Activated T-cell treated with anti-CD3 and anti-CD28 coated beads, Interleukin-2, amount 50 U/mL, for 72 hours (primary cell): ENCODE data around the gene ITGAX. TPM values are rescaled to one million over a fixed set of nuclear protein-coding genes. Genes with fewer than 3 reads are reported as not detected.
A peak's percentile ranks its signal among the peaks of the same experiment; 100 is the strongest.

Source experiments
- ATAC-seq, 2 donors: fragments of 150-1000 bp; cut with Tn5 transposase; replicated peaks in 1 of 2; 2 replicates each; pipeline ENCODE4 v1.10.0; 2021; ENCODE audit warnings: moderate library complexity in 2 of 2, mild to moderate bottlenecking in 1 of 2
- DNase-seq, 2 donors: peaks; one replicate each; pipeline ENCODE4 v3.0.0; 2021 to 2022; ENCODE audit warnings: mixed read lengths in 1 of 2
- H3K27ac Mint-ChIP-seq: one replicate; pipeline ENCODE4 v1.8.0; 2022; ENCODE audit warnings: mild to moderate bottlenecking, moderate library complexity, mixed read lengths
- H3K27me3 Mint-ChIP-seq: one replicate; pipeline ENCODE4 v1.8.0; 2022; ENCODE audit warnings: low read depth, mixed read lengths
- H3K36me3 Mint-ChIP-seq, 2 donors: one replicate each; pipeline ENCODE4 v1.8.0; 2022; ENCODE audit warnings: mixed read lengths in 2 of 2, mild to moderate bottlenecking in 1 of 2; ENCODE audit not compliant: insufficient read depth in 2 of 2
- H3K4me1 Mint-ChIP-seq: one replicate; pipeline ENCODE4 v1.8.0; 2022; ENCODE audit warnings: low read depth, mixed read lengths
- H3K4me3 Mint-ChIP-seq, 2 donors: one replicate each; pipeline ENCODE4 v1.8.0; 2022; ENCODE audit warnings: mild to moderate bottlenecking in 2 of 2, mixed read lengths in 2 of 2, moderate library complexity in 2 of 2
- H3K9me3 Mint-ChIP-seq, 2 donors: one replicate each; pipeline ENCODE4 v1.8.0; 2022; ENCODE audit warnings: mixed read lengths in 2 of 2
- total RNA-seq, 2 donors: library from RNA; stranded (reverse); gene quantifications; one replicate each; pipeline ENCODE4 v1.2.3, GENCODE V29; 2022

The ITGAX gene
- total RNA-seq, 2 donors from 2014 or later = 79.3 to 146 TPM

DNA sequence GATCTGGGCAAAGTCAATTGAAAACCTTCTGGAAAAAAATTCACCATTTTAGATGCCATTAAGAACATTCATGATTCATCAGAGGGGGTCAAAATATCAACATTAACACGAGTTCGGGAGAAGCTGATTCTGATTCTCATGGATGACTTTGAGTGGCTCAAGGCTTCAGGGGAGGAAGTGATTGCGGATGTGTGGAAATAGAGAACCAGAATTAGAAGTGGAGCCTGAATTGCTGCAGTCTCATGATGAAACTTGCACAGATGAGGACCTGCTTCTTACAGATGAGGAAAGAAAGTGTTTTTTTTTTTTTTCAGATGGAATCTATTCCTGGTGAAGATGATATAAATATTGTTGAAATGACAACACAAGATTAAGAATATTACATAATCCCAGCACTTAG is 12.9 kb downstream of the ITGAX start:
- Mint-ChIP-seq H3K9me3 (no peaks in the 10 kb centered on the region), H3K27me3 (peaks cover 4% of the 10 kb centered on the region), H3K4me3 (no peak overlapping the region), H3K4me1 (peaks cover 32% of the 10 kb centered on the region), H3K36me3 (peaks cover 0 to 4% of the 10 kb centered on the region in 2 donors), H3K27ac (no peak overlapping the region)
- DNase-seq = no peak
- no peak for ATAC-seq

DNA sequence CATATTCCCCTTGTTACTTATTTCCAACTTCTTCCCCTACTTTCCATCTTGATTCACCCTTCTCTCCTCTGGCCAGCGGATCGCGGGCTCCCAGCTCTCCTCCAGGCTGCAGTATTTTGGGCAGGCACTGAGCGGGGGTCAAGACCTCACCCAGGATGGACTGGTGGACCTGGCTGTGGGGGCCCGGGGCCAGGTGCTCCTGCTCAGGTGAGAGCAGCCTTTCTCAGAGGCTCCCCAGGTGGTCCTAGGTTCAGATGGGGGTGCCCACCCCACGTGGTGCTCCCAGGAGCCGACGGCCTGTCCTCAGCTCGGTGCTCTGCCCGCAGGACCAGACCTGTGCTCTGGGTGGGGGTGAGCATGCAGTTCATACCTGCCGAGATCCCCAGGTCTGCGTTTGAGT is 16.0 kb downstream of the ITGAX start:
- ATAC-seq = no peak
- H3K4me1 Mint-ChIP-seq = peaks cover 18% of the 10 kb centered on the region

DNA sequence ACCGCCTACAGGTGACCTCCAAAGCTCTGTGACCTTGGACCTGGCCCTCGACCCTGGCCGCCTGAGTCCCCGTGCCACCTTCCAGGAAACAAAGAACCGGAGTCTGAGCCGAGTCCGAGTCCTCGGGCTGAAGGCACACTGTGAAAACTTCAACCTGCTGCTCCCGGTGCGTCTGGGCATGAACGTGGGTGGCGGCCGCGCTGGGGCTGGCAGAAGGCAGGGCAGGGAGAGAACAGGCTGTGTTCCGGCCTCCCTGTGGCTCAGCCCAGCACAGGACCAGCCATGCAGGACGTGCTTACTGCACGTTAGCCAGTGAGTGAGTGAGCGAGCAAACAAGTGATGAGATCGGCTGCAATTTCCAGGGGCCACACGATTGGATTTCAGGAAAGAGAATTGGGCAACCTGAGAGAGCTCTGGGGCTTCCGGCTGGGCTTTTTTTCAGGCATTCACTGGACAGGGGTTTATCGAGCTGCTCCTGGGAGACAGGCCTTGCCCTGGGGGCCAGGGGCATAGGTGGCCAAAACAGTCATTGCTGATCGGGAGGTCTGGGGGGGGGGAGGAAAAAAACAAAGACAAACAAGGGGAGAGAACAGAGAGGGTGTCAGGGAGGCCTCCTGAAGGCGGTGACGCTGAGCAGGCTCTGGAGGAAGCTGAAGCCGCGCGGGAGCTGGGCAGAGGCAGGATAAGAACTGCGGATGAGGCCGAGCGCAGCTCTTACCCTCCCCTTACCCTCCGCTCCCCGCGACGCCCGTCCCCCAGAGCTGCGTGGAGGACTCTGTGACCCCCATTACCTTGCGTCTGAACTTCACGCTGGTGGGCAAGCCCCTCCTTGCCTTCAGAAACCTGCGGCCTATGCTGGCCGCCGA is 16.9 kb downstream of the ITGAX start:
- no peak overlapping the region for H3K4me3 Mint-ChIP-seq
- H3K4me1 Mint-ChIP-seq = peaks cover 9% of the 10 kb centered on the region
- no peak for DNase-seq
- peaks cover 0 to 2% of the 10 kb centered on the region in 2 donors for H3K36me3 Mint-ChIP-seq
- ATAC-seq = no peak
- H3K9me3 Mint-ChIP-seq = no peaks in the 10 kb centered on the region
- peaks cover 8% of the 10 kb centered on the region for H3K27me3 Mint-ChIP-seq
- no peak overlapping the region for H3K27ac Mint-ChIP-seq

More for the DNA sequence above, 16.0 kb downstream of the ITGAX start:
- Mint-ChIP-seq H3K9me3 (no peaks in the 10 kb centered on the region), H3K27ac (no peak overlapping the region), H3K4me3 (no peak overlapping the region), H3K36me3 (peaks cover 0 to 4% of the 10 kb centered on the region in 2 donors), H3K27me3 (peaks cover 8% of the 10 kb centered on the region)
- DNase-seq = no peak

DNA sequence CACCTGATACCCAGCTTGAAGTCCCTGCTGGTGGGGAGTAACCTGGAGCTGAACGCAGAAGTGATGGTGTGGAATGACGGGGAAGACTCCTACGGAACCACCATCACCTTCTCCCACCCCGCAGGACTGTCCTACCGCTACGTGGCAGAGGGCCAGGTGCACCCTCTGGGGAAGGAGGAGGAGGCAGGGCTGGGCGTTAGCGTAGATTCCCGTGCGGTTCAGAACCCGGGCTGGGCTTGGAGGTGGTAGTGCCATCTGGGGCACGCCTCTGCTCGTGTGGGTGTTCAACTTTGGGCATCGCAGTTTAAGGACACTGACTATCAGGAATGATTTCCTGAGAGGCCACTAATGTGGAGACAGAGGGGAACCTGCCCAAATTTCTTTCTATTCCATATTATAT is 18.3 kb downstream of the ITGAX start:
- ATAC-seq = no peak
- H3K4me3 Mint-ChIP-seq = no peak overlapping the region
- no peak for DNase-seq
- H3K36me3 Mint-ChIP-seq = peaks cover 1 to 2% of the 10 kb centered on the region in 2 donors
- peaks cover 8% of the 10 kb centered on the region for H3K27me3 Mint-ChIP-seq
- no peaks in the 10 kb centered on the region for H3K4me1 Mint-ChIP-seq
- H3K9me3 Mint-ChIP-seq = no peaks in the 10 kb centered on the region
- no peak overlapping the region for H3K27ac Mint-ChIP-seq

DNA sequence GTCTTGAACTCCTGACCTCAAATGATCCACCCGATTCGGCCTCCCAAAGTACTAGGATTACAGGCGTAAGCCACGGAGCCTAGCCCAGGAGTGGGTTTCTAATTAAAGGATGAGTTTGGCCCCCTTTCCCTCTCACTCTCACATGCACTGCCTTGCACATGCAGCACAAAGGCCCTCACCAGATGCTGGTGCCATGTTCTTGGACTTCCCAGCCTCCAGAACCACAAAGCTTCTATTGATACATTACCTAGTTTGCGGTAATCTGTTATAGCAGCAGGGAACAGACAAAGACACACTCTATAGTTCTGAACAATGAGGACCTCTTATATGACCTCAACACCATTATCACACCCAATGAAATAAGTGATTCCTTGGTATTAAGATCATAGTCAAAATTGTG is 20.3 kb downstream of the ITGAX start:
- peaks cover 8% of the 10 kb centered on the region for H3K27me3 Mint-ChIP-seq
- no peaks in the 10 kb centered on the region for H3K9me3 Mint-ChIP-seq
- no peak for ATAC-seq
- no peak overlapping the region for H3K27ac Mint-ChIP-seq
- H3K4me1 Mint-ChIP-seq = no peaks in the 10 kb centered on the region
- no peak for DNase-seq
- H3K36me3 Mint-ChIP-seq = peaks cover 1 to 2% of the 10 kb centered on the region in 2 donors
- H3K4me3 Mint-ChIP-seq = no peak overlapping the region

DNA sequence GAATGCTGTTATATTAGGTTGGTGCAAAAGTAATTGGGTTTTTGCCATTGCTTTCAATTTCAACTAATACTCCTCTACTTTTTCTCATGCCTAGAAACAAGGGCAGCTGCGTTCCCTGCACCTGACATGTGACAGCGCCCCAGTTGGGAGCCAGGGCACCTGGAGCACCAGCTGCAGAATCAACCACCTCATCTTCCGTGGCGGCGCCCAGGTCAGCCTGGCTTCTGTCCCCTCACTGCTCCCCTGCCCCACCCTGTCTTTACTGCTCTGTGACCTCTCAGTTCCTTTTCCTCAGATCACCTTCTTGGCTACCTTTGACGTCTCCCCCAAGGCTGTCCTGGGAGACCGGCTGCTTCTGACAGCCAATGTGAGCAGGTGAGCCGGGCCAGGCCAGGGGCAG is 21.7 kb downstream of the ITGAX start:
- Mint-ChIP-seq H3K9me3 (no peaks in the 10 kb centered on the region), H3K27me3 (peaks cover 8% of the 10 kb centered on the region), H3K4me1 (no peaks in the 10 kb centered on the region), H3K36me3 (peaks cover 1 to 2% of the 10 kb centered on the region in 2 donors), H3K4me3 (no peak overlapping the region), H3K27ac (no peak overlapping the region)
- no peak for DNase-seq
- ATAC-seq = no peak

DNA sequence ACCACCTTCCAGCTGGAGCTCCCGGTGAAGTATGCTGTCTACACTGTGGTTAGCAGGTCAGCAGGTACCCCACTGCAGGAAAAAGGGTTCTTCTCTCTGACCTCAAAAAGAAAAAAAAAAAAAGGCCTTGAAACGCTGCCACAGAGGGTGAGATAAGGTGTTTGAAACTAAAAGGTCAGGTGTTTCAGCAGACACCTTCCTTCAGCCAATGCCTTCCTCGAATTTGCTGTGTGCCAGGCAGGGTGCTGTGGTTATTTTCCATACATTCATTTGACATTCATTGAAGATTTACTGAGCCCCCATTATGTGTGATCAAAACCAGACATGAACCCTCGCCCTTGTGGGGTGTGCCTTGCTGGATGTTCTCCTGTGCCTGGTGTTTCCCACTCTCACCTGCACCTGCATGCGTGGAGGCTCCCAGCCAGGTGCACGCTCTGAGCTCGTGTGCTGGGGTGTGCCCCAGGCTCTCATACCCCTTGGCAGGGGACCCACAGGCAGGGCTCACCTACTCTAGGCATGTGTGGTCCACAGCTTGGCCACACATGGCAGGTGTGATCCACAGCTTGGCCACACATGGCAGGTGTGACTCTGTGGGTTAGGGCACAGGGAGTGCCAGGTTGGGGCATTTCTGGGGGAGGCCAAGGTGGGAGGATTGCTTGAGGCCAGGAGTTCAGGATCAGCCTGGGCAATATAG is 22.4 kb downstream of the ITGAX start:
- peaks cover 8% of the 10 kb centered on the region for H3K27me3 Mint-ChIP-seq
- H3K27ac Mint-ChIP-seq = no peak overlapping the region
- ATAC-seq = no peak
- no peak overlapping the region for H3K4me3 Mint-ChIP-seq
- H3K9me3 Mint-ChIP-seq = no peaks in the 10 kb centered on the region
- H3K36me3 Mint-ChIP-seq = peaks cover 1 to 2% of the 10 kb centered on the region in 2 donors
- H3K4me1 Mint-ChIP-seq = peaks cover 2% of the 10 kb centered on the region
- no peak for DNase-seq

DNA sequence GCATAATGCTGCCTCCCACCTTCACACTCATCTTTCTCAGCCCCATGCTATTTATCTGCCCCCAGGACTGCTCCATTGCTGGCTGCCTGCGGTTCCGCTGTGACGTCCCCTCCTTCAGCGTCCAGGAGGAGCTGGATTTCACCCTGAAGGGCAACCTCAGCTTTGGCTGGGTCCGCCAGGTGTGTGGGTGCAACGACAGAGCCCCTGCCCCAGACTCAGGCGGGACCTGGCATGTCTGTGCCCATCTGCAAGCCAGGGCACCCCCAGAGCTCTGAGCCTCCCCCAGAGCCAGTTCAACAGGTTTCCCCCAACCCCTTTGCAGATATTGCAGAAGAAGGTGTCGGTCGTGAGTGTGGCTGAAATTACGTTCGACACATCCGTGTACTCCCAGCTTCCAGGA is 25.2 kb downstream of the ITGAX start:
- H3K36me3 Mint-ChIP-seq = peaks cover 1 to 2% of the 10 kb centered on the region in 2 donors
- ATAC-seq (no peak), DNase-seq (no peak)
- H3K27me3 Mint-ChIP-seq = no peaks in the 10 kb centered on the region
- no peak overlapping the region for H3K27ac Mint-ChIP-seq
- no peaks in the 10 kb centered on the region for H3K9me3 Mint-ChIP-seq
- H3K4me3 Mint-ChIP-seq = no peak overlapping the region
- H3K4me1 Mint-ChIP-seq = peaks cover 12% of the 10 kb centered on the region

DNA sequence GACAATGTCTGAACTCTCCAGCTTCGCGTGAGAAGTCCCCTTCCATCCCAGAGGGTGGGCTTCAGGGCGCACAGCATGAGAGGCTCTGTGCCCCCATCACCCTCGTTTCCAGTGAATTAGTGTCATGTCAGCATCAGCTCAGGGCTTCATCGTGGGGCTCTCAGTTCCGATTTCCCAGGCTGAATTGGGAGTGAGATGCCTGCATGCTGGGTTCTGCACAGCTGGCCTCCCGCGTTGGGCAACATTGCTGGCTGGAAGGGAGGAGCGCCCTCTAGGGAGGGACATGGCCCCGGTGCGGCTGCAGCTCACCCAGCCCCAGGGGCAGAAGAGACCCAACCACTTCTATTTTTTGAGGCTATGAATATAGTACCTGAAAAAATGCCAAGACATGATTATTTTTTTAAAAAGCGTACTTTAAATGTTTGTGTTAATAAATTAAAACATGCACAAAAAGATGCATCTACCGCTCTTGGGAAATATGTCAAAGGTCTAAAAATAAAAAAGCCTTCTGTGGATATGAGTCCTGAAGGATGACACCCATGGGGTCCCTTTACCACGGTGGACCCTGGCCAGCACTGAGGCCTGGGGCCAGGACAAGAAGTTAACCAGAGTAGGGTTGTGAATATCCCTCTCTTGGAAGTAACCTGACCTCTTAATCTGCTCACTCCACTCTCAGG is 27.6 kb downstream of the ITGAX start:
- Mint-ChIP-seq H3K4me1 (peaks cover 37% of the 10 kb centered on the region), H3K27me3 (peaks cover 4% of the 10 kb centered on the region), H3K4me3 (no peak overlapping the region), H3K36me3 (no peaks in the 10 kb centered on the region), H3K9me3 (no peaks in the 10 kb centered on the region), H3K27ac (no peak overlapping the region)
- ATAC-seq (peak in 1 of 2 donors; percentile 32), DNase-seq (peak; percentile 73 to 81)

DNA sequence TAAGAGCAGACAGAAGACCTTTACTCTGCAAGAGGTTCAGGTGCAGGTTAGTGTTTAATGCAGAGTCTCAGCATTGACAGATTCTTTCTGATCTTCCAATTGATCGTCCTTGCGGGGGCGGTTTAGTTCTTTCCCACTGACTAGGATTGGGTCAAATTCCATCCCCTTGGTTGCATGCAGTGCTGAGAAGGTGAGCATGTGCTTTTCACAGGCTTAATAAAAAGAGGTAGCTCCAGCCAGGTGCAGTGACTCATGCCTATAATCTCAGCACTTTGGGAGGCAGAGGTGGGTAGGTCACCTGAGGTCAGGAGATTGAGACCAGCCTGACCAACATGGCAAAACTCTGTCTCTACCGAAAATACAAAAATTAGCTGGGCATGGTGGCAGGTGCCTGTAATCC is 30.7 kb downstream of the ITGAX start:
- ATAC-seq (peak; percentile 2 to 5), DNase-seq (no peak)
- H3K27ac Mint-ChIP-seq = peak overlapping the region; percentile 41
- no peaks in the 10 kb centered on the region for H3K9me3 Mint-ChIP-seq
- H3K27me3 Mint-ChIP-seq = peaks cover 6% of the 10 kb centered on the region
- peaks cover 38% of the 10 kb centered on the region for H3K4me1 Mint-ChIP-seq
- H3K4me3 Mint-ChIP-seq = peak overlapping the region; percentile 28 to 76
- no peaks in the 10 kb centered on the region for H3K36me3 Mint-ChIP-seq

DNA sequence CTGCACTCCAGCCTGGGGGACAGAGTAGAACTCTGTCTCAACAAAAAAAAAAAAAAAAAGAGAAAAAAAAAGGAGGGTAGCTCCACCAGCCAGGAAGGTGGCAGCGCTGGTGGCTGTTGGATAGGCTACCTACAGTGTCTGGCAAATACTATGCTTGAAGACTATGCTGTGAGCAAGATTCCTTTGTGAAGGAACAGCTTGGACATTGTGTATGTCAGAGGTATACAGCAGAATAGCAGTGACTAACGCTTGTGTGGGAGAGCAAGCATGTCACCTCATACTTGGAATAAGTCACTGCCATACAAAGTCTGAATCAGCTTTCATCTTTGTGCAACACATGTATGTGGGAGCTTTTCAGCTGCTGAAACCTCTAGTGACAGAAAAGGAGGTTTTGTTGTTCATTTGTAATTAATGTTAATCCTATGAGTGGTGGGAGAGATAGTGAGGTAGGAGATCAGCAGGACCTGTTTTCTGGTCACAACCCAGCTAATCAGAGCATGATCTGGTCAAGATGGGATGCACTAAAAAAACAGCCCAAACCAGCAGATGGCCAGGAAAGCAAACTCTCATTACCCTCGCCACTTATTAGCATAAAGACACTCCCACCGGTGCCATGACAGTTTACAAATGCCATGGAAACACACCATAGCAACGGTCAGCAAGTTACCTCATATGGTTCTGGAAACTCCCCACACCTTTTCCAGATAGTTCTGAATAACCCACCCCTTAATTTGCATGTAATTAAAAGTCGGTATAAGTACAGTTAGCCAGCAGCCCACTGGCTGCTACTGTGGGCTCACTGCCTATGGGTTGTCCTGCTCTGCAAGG is 31.4 kb downstream of the ITGAX start:
- DNase-seq (peak; percentile 52 to 54), ATAC-seq (peak; percentile 95)
- H3K27ac Mint-ChIP-seq = peak overlapping the region; percentile 80
- H3K36me3 Mint-ChIP-seq = no peaks in the 10 kb centered on the region
- peaks cover 6% of the 10 kb centered on the region for H3K27me3 Mint-ChIP-seq
- H3K4me1 Mint-ChIP-seq = peaks cover 38% of the 10 kb centered on the region
- H3K4me3 Mint-ChIP-seq = peak overlapping the region; percentile 31 to 76
- no peaks in the 10 kb centered on the region for H3K9me3 Mint-ChIP-seq

DNA sequence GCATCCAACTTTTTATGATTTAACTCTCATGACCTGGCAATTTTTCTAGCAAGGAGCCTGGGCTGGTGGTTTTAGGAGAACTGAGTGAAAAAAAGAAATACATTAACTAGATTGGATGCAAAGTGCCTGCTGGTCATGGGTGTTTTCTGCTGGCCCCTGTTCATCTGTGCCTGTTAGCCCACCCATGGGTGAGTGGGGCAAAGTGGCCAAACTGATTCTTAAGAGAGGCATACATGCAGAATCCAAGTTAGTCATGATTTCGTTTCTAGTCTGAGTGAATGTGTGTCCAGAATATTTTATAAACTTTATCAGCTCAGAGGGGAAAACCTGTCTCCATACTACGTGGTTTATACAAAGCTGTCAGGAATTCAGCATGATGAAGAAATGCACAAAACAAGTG is 33.6 kb downstream of the ITGAX start:
- Mint-ChIP-seq H3K36me3 (no peaks in the 10 kb centered on the region), H3K27ac (no peak overlapping the region), H3K9me3 (no peaks in the 10 kb centered on the region), H3K4me1 (peaks cover 36% of the 10 kb centered on the region), H3K4me3 (no peak overlapping the region), H3K27me3 (peaks cover 6% of the 10 kb centered on the region)
- ATAC-seq = no peak
- no peak for DNase-seq
